ENCODE results near the gene MED26.

The MED26 gene

DNA sequence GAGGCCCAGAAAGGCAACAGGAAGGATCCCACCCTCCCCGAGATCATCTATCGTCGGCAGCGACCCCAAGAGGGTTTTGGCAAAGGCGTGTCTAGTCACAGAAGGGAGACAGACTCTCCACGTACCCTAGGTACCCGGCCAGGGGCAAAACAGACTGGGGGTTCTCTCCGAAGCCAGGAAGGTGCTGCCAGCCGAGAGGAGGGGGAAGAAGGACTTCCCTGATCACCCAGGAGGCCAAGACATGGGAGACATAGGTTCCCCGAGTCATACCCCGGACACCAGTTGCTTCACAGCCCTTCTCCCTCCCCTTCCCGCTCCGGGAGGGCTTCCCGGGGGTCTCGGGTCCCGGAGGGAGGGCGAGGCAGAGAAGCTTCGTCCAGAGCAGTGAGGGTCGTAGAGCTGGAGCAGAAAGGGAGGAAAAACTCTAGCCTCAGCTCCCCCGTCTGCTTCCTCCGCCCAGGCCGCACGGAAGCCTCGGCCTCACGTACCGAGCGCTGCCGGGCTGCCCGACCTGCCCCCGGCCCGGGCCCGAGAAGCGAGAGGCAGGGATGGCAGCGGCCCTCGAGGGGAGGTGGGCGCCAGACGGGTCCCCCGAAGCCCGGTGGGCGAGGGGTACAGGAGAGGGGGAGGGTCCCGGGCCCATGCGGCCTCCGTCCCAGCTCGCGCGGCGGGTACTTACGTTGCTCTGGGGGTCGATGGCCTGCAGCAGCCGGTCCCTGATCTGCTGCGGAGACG, 644 bp downstream of the MED26 start:
- TF ChIP-seq GATA2 (IDR thresholded peaks at IDR 0.05; ENCODE audit: low read depth, low read length) = no peak
- no peak for TF ChIP-seq GATA3 (IDR thresholded peaks at IDR 0.05; ENCODE audit: low read depth, low read length)

DNA sequence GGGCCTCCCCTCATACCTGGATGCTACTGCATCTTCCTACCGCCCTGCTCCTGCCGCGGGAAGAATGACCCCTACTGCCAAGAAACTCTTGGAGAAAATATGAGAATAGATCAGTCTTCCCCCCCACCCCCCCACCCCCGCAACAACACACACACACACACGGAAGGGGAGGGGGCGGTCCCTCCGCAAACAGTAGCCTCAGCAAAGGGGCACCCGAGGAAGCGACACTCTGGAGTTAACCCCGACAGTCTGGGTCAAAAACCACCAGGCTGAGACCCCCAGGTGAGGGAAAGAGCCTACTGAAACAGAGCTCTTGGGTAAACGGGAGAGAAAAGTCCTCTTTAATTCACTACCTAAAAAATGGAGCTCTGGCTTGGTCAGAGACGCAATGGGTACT, 1.2 kb downstream of the MED26 start:
- TF ChIP-seq GATA2 (IDR thresholded peaks at IDR 0.05; ENCODE audit: low read depth, low read length) = no peak
- no peak for TF ChIP-seq GATA3 (IDR thresholded peaks at IDR 0.05; ENCODE audit: low read depth, low read length)

DNA sequence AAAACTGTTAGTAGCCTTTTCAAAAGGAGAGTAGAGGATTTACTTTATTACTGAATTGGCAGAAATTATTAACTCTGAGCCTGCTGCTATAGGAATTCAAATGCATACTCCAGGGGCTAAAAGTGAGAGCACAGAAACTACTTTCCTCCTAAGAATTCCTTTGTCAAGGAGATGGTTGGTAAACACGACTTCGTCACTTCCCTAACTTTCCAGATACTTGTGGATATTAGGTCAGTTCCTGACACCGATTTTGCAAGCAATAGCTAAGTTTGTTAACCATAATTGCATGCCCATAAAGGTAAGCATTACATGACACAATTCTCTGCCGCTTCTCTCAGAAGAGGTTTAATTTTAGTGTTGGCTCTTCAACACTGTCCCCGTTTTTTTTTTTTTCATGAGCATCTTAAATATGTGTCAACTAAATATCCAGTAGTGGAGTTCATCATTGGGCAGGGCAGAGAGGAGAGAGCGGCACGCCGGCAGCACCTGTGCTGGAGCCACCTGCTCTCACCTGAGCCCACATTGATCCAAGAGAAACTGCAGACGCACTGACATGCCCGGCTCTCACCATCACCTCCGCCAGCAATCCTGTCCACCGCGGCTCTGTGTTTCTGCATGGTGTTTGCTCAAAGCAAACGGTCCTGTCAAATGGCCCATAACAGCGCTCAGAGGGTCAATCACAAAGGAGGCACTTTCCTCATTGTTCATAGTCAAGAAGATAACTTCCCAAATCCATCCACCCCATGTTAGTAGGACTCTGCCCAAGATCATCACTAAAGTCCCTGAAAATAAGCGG, 2.6 kb downstream of the MED26 start:
- TF ChIP-seq GATA2 (IDR thresholded peaks at IDR 0.05; ENCODE audit: low read depth, low read length) = no peak
- TF ChIP-seq GATA3 (IDR thresholded peaks at IDR 0.05; ENCODE audit: low read depth, low read length) = no peak

DNA sequence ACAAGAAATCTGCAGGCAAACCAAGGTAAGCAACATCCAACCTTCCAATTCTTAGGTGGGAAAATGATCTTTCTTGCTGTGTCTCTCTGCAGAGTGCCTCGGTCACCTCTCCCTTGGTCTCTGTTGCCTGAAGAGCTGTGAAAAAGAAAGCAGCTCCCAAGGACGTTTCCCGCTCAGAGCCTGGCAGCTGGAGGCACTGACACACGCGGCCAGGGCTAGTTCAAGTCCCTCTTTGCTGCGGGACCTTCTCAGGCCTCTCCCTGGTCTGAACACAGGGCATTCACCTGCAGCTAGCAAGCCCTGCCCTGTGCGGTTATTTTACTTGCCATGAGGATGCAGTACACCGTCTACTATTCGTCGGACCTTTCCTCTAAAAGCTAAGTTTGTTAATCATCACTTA, 3.8 kb downstream of the MED26 start:
- TF ChIP-seq GATA2 (IDR thresholded peaks at IDR 0.05; ENCODE audit: low read depth, low read length) (no peak), GATA3 (IDR thresholded peaks at IDR 0.05; ENCODE audit: low read depth, low read length) (no peak)

GRCh38 chr19:16623576-16623975, 4.4 kb downstream of the MED26 start:
- TF ChIP-seq GATA3 (IDR thresholded peaks at IDR 0.05; ENCODE audit: low read depth, low read length) (no peak), GATA2 (IDR thresholded peaks at IDR 0.05; ENCODE audit: low read depth, low read length) (no peak)

GRCh38 chr19:16623066-16623465, 4.9 kb downstream of the MED26 start:
- TF ChIP-seq GATA3 (IDR thresholded peaks at IDR 0.05; ENCODE audit: low read depth, low read length) (no peak), GATA2 (IDR thresholded peaks at IDR 0.05; ENCODE audit: low read depth, low read length) (no peak)

GRCh38 chr19:16621165-16621800, 6.7 kb downstream of the MED26 start:
- TF ChIP-seq GATA2 (IDR thresholded peaks at IDR 0.05; ENCODE audit: low read depth, low read length) (no peak), GATA3 (IDR thresholded peaks at IDR 0.05; ENCODE audit: low read depth, low read length) (no peak)

- TF ChIP-seq GATA2 (IDR thresholded peaks at IDR 0.05; ENCODE audit: low read depth, low read length) (no peak), GATA3 (IDR thresholded peaks at IDR 0.05; ENCODE audit: low read depth, low read length) (no peak)
Measured at GRCh38 chr19:16620584-16620983, 7.4 kb downstream of the MED26 start.

GRCh38 chr19:16620018-16620417, 8.0 kb downstream of the MED26 start:
- TF ChIP-seq GATA2 (IDR thresholded peaks at IDR 0.05; ENCODE audit: low read depth, low read length) = no peak
- no peak for TF ChIP-seq GATA3 (IDR thresholded peaks at IDR 0.05; ENCODE audit: low read depth, low read length)

GRCh38 chr19:16619457-16619856, 8.5 kb downstream of the MED26 start:
- TF ChIP-seq GATA2 (IDR thresholded peaks at IDR 0.05; ENCODE audit: low read depth, low read length) (no peak), GATA3 (IDR thresholded peaks at IDR 0.05; ENCODE audit: low read depth, low read length) (no peak)

DNA sequence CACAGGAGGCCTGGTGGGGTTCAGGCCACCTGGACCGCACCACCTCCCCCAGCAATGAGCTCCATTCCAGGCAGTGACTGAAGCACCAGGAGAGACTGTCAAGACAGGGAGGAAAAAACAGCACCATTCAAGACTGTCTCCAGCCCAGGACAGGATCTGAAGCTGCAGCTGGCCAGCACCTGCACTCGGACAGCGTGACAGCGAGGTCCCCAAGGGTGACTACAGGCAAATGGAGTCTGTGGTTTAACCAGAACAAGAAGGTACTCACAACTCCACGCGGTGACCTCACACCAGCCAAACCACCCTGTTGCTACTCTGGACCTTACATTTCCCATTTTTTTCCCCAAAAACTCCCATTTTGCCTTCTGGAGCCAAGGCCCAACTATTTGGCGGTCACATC, 9.8 kb downstream of the MED26 start:
- TF ChIP-seq GATA2 (IDR thresholded peaks at IDR 0.05; ENCODE audit: low read depth, low read length) = no peak
- no peak for TF ChIP-seq GATA3 (IDR thresholded peaks at IDR 0.05; ENCODE audit: low read depth, low read length)

DNA sequence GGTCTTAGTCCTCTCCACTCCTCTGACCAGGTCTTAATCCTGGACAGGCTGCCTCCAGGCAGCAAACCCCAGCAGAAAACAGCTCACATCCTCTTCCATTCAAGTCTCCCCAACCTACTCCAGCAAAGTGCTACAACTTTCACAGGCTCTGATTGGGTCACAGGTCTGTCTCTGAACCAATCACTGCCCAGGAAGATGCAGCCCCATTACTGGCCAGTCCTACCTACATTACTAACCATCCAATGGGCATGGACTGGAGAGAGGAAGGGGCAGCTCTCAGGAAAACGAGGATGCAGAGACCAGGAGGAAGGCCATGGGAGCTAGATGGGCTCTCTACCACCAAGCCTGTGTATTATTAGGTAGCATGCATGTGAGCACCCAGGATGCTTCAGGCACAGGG, 12.2 kb downstream of the MED26 start:
- TF ChIP-seq GATA3 (IDR thresholded peaks at IDR 0.05; ENCODE audit: low read depth, low read length) (no peak), GATA2 (IDR thresholded peaks at IDR 0.05; ENCODE audit: low read depth, low read length) (no peak)

GRCh38 chr19:16614941-16615340, 13.1 kb downstream of the MED26 start:
- TF ChIP-seq GATA2 (IDR thresholded peaks at IDR 0.05; ENCODE audit: low read depth, low read length) = no peak
- TF ChIP-seq GATA3 (IDR thresholded peaks at IDR 0.05; ENCODE audit: low read depth, low read length) = no peak

DNA sequence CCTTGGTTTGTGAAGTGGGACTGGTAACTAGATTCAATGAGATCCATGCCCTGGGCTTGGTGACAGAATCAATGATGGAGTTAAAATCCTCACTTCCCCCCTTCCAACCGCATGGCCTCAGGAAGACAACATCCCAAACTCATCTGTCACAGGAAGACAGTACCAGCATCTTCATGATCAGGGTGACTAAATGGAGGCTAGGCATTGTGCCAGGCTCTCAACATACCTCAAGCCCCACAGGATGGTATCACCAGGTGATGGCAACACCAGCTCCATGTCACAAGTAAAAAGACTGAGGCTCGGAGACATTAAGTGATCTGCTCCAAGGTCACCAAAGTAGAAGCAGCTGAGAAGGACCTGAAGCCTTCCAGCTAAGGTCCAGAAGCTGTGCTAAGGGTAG, 14.2 kb downstream of the MED26 start:
- TF ChIP-seq GATA3 (IDR thresholded peaks at IDR 0.05; ENCODE audit: low read depth, low read length) (no peak), GATA2 (IDR thresholded peaks at IDR 0.05; ENCODE audit: low read depth, low read length) (no peak)

GRCh38 chr19:16612636-16613035, 15.4 kb downstream of the MED26 start:
- TF ChIP-seq GATA2 (IDR thresholded peaks at IDR 0.05; ENCODE audit: low read depth, low read length) (no peak), GATA3 (IDR thresholded peaks at IDR 0.05; ENCODE audit: low read depth, low read length) (no peak)

All from SH-SY5Y (cell line).